ENCODE measurements around the gene SSBP2.

The SSBP2 gene

DNA sequence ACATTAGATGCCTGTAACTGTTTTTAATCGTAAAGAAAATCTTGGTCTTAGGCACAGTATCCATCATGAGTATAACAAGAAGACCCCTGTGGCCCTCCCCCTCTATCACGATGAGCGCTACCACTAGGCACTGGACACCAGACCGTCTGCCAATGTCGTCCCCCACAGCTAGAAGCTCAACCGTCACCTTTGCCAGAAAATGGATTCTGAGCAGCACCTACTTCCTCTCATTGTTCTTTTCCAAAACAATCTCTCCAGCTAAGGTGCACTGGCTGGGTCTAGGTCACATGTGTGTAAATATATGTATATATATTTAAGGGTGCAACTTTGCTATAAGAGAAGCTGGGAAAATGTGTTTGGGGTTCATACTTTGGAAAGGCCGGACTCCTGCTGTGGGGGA, 15.7 kb upstream of the SSBP2 start:
- TF ChIP-seq, protein P1, sequence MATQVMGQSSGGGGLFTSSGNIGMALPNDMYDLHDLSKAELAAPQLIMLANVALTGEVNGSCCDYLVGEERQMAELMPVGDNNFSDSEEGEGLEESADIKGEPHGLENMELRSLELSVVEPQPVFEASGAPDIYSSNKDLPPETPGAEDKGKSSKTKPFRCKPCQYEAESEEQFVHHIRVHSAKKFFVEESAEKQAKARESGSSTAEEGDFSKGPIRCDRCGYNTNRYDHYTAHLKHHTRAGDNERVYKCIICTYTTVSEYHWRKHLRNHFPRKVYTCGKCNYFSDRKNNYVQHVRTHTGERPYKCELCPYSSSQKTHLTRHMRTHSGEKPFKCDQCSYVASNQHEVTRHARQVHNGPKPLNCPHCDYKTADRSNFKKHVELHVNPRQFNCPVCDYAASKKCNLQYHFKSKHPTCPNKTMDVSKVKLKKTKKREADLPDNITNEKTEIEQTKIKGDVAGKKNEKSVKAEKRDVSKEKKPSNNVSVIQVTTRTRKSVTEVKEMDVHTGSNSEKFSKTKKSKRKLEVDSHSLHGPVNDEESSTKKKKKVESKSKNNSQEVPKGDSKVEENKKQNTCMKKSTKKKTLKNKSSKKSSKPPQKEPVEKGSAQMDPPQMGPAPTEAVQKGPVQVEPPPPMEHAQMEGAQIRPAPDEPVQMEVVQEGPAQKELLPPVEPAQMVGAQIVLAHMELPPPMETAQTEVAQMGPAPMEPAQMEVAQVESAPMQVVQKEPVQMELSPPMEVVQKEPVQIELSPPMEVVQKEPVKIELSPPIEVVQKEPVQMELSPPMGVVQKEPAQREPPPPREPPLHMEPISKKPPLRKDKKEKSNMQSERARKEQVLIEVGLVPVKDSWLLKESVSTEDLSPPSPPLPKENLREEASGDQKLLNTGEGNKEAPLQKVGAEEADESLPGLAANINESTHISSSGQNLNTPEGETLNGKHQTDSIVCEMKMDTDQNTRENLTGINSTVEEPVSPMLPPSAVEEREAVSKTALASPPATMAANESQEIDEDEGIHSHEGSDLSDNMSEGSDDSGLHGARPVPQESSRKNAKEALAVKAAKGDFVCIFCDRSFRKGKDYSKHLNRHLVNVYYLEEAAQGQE (IDR thresholded peaks at IDR 0.05; ENCODE audit: insufficient read depth in 1 of 2, low read depth in 2 of 2, low read length in 2 of 2): no peak
- TF ChIP-seq TAF1 (IDR thresholded peaks at IDR 0.05; ENCODE audit: borderline replicate concordance, insufficient read depth, low read length): no peak
- TF ChIP-seq FOXP2 (optimal IDR thresholded peaks at IDR 0.05; ENCODE audit: borderline replicate concordance, extremely low read depth, extremely low read length, insufficient read depth): no peak
- TF ChIP-seq SIN3A (IDR thresholded peaks at IDR 0.05; ENCODE audit: borderline replicate concordance, insufficient read depth, low read length): no peak
- TF ChIP-seq POLR2AphosphoS5 (IDR thresholded peaks at IDR 0.05; ENCODE audit: low read depth, low read length): no peak

GRCh38 chr5:81763294-81763928, 12.5 kb upstream of the SSBP2 start:
- TF ChIP-seq SIN3A (IDR thresholded peaks at IDR 0.05; ENCODE audit: borderline replicate concordance, insufficient read depth, low read length) (no peak), POLR2AphosphoS5 (IDR thresholded peaks at IDR 0.05; ENCODE audit: low read depth, low read length) (no peak)

- no peak for TF ChIP-seq SIN3A (IDR thresholded peaks at IDR 0.05; ENCODE audit: borderline replicate concordance, insufficient read depth, low read length)
- TF ChIP-seq TAF1 (IDR thresholded peaks at IDR 0.05; ENCODE audit: borderline replicate concordance, insufficient read depth, low read length): no peak
- TF ChIP-seq POLR2AphosphoS5 (IDR thresholded peaks at IDR 0.05; ENCODE audit: low read depth, low read length): no peak
- TF ChIP-seq, protein P1 (IDR thresholded peaks at IDR 0.05; ENCODE audit: insufficient read depth in 1 of 2, low read depth in 2 of 2, low read length in 2 of 2): no peak
- TF ChIP-seq FOXP2 (optimal IDR thresholded peaks at IDR 0.05; ENCODE audit: borderline replicate concordance, extremely low read depth, extremely low read length, insufficient read depth): no peak
Observed at GRCh38 chr5:81762853-81763252, 12.0 kb upstream of the SSBP2 start.

DNA sequence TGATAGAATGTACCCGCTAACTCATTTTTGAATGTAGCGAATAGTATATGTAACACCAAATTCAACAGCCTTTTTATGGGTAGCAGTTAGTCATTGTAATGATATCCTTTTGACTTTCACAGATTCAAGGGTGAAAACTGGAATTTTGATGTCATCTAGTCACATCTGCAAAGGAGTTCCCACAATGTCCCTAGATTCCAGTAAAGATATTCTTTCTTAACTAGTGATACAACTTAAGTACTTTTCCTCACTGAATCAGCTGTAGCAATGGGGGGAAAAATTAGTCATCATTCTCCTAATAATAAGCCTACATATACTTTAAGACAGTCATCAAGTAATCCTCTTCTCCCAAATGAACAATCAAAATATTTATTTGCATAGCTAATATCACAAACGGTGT, 11.5 kb upstream of the SSBP2 start:
- TF ChIP-seq FOXP2 (optimal IDR thresholded peaks at IDR 0.05; ENCODE audit: borderline replicate concordance, extremely low read depth, extremely low read length, insufficient read depth) (no peak), POLR2AphosphoS5 (IDR thresholded peaks at IDR 0.05; ENCODE audit: low read depth, low read length) (no peak), TAF1 (IDR thresholded peaks at IDR 0.05; ENCODE audit: borderline replicate concordance, insufficient read depth, low read length) (no peak), SIN3A (IDR thresholded peaks at IDR 0.05; ENCODE audit: borderline replicate concordance, insufficient read depth, low read length) (no peak)
- TF ChIP-seq, protein P1 (IDR thresholded peaks at IDR 0.05; ENCODE audit: insufficient read depth in 1 of 2, low read depth in 2 of 2, low read length in 2 of 2): no peak

GRCh38 chr5:81761970-81762369, 11.1 kb upstream of the SSBP2 start:
- TF ChIP-seq SIN3A (IDR thresholded peaks at IDR 0.05; ENCODE audit: borderline replicate concordance, insufficient read depth, low read length) (no peak), TAF1 (IDR thresholded peaks at IDR 0.05; ENCODE audit: borderline replicate concordance, insufficient read depth, low read length) (no peak), FOXP2 (optimal IDR thresholded peaks at IDR 0.05; ENCODE audit: borderline replicate concordance, extremely low read depth, extremely low read length, insufficient read depth) (no peak), POLR2AphosphoS5 (IDR thresholded peaks at IDR 0.05; ENCODE audit: low read depth, low read length) (no peak)
- TF ChIP-seq, protein P1 (IDR thresholded peaks at IDR 0.05; ENCODE audit: insufficient read depth in 1 of 2, low read depth in 2 of 2, low read length in 2 of 2): no peak

Data from PFSK-1 (cell line).